AG04450 (cell line): ENCODE results near the gene HCAR3. TPM values are rescaled to one million over a fixed set of nuclear protein-coding genes. Genes with fewer than 3 reads are reported as not detected.

ENCODE experiments used
- CTCF ChIA-PET: fragments of 300-600, 350-600 bp; formaldehyde crosslinking; extraction: SDS; loops from one replicate; lab custom pipeline; 2022; ENCODE audit warnings: antibody characterized with exemption, inconsistent platforms; lab: Charles Lee
- POLR2A ChIA-PET: fragments of 350-600 bp; formaldehyde crosslinking; extraction: SDS; loops from one replicate; lab custom pipeline; 2021; ENCODE audit warnings: antibody characterized with exemption, inconsistent platforms; lab: Yijun Ruan, JAX
- DNase-seq: peaks from one replicate; pipeline ENCODE4 v3.0.0-alpha.2; 2011; ENCODE audit warnings: low read depth, low spot score
- H3K27ac ChIP-seq: one replicate; pipeline ENCODE4 v1.5.1; 2012; ENCODE audit warnings: low read depth, low read length, control low read depth
- H3K27me3 ChIP-seq: one replicate; pipeline ENCODE4 v1.6.0; 2012; ENCODE audit warnings: low read length; ENCODE audit not compliant: control insufficient read depth, insufficient read depth
- H3K4me3 ChIP-seq: 2 replicates; pipeline ENCODE4 v1.5.1; 2011; ENCODE audit warnings: mild to moderate bottlenecking, low read depth, low read length, control low read depth
- H3K9me3 ChIP-seq: 2 replicates; pipeline ENCODE4 v1.5.1; 2012; ENCODE audit warnings: low read length; ENCODE audit not compliant: control insufficient read depth, insufficient read depth
- polyA plus RNA-seq: library from polyadenylated mRNA; depleted of rRNA; stranded (reverse); fragments of >200 nt; gene quantifications from 2 replicates; pipeline ENCODE4 v1.2.3, GENCODE V29; 2011
- TF ChIP-seq, protein P1 (sequence below): IDR thresholded peaks from 2 replicates; pipeline ENCODE4 v1.5.1; 2011; ENCODE audit warnings: low read depth, low read length, control low read depth, inconsistent platforms

The HCAR3 gene
- polyA plus RNA-seq, 1 experiment: not detected

DNA sequence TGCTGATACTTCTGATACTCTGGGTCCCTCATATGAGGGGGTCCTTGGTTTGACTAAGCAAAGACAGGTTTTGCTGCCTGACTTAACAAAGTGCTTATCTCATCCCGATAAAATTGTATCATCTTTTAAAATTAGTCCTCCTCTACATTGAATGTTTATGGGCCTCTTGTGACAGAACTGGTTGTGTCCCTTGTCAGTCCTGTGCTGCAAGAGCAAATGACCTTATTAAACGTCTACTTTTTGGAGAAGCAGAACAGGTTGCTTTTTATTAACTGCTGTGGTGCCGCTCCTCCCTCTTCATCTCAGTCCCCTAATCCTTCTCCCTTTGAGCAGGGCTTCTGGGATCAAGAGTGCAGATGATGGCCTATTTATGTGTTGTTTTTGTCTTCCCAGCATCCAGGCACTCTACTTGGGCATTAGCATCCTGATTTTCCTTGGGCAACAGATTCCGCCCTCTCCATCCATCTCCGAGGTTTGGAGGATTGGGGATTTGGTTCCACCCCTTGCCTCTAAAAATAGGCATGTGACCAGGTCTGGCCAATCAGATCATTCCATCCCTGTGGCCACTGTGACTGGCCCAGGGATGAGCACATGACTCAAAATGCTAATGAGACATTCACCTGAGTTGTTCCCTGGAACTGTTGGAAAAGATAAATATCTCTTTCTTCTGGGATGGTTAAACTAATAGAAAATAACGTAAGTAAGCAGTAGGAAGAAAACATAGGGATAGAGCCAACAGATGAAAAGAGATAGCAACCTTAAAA, 33.1 kb upstream of the HCAR3 start:
- POLR2A ChIA-PET: no interaction called here
- H3K9me3 ChIP-seq: no peaks in the 10 kb centered on the region; the same call in 1 of the 2 replicates
- DNase-seq: no peak
- CTCF ChIA-PET: interaction anchor here (0.6 to 1.4 kb wide), 3 partner anchors 112 to 152 kb away, joined by 3 to 6 read pairs (median 3); no protein-coding TSS in a partner anchor
- no peak overlapping the region for H3K4me3 ChIP-seq
- no peak overlapping the region for H3K27ac ChIP-seq
- TF ChIP-seq, protein P1, sequence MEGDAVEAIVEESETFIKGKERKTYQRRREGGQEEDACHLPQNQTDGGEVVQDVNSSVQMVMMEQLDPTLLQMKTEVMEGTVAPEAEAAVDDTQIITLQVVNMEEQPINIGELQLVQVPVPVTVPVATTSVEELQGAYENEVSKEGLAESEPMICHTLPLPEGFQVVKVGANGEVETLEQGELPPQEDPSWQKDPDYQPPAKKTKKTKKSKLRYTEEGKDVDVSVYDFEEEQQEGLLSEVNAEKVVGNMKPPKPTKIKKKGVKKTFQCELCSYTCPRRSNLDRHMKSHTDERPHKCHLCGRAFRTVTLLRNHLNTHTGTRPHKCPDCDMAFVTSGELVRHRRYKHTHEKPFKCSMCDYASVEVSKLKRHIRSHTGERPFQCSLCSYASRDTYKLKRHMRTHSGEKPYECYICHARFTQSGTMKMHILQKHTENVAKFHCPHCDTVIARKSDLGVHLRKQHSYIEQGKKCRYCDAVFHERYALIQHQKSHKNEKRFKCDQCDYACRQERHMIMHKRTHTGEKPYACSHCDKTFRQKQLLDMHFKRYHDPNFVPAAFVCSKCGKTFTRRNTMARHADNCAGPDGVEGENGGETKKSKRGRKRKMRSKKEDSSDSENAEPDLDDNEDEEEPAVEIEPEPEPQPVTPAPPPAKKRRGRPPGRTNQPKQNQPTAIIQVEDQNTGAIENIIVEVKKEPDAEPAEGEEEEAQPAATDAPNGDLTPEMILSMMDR: no peak
- H3K27me3 ChIP-seq: no peaks in the 10 kb centered on the region

DNA sequence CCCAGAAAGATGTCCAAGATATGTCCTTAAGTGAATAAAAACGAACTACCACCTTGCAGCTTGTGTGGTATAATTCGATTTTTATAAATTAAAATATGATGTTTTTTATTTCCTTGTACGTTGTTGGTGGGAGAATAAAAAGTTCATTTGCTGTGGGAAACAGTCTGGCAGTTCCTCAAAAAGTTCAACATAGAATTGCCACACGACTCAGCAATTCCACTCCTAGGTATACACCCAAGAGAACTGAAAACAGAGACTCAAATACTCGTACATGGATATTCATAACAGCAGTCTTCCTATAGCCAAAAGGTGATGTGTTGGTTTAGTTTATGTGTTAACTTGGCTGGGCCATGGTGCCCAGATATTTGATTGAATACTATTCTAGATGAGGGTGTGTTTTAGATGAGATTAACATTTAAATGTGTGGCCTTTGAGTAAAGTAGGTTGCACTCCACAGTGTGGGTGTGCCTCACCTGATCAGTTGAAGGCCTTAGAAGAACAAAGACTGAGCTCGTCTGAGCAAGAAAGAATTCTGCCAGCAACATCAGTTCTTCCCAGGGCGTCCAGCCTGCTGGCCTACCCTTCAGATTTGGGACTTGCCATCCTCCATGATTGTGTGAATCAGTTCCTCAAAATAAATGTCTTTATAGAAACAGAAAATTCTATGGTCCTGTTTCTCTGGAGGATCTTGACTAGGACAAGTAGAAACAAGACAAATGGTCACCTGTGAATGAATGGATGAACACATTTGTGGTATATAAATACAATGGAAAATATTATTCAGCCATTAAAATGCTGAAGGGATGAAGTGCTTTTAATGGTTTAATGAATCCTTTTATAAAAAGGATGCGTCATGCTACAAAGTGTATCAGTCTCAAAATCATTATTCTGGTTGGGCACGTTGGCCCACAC, 30.9 kb upstream of the HCAR3 start:
- CTCF ChIA-PET: no interaction called here
- TF ChIP-seq, protein P1: no peak
- POLR2A ChIA-PET: no interaction called here

DNA sequence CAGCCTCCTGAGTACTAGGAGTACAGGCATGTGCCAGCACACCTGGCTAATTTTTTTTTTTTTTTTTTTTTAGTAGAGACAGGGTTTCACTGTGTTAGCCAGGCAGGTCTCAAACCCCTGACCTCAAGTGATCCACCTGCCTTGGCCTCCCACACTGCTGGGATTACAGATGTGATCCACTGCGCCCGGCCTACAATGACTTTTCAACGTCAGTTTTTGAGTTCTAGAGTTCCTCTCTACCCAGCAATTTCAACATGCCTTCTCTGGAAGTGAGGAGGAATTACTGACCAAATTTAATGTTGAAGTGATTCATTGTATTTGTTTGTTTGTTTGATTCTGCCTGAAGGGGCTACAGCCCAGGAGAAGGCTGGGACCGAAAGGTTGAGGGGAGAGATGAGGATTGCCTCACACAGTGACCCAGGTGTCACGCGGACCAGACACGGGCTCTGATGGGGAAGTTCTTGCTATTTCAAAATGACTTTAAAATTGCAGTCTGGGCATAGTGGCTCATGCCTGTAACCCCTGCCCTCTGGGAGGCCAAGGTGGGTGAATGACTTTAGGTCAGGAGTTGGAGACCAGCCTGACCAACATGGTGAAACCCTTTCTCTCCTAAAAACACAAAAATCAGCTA, 27.4 kb upstream of the HCAR3 start:
- TF ChIP-seq, protein P1: no peak
- Histone ChIP-seq H3K9me3 (peaks cover 7% of the 10 kb centered on the region; the same call in 1 of the 2 replicates), H3K4me3 (no peak overlapping the region), H3K27me3 (no peaks in the 10 kb centered on the region), H3K27ac (no peak overlapping the region)
- DNase-seq: no peak
- CTCF ChIA-PET: interaction anchor here (1.8 kb wide), 1 partner anchor 106 kb away, joined by 4 read pairs; no protein-coding TSS in a partner anchor
- POLR2A ChIA-PET: no interaction called here

More for the DNA sequence above, 30.9 kb upstream of the HCAR3 start:
- Histone ChIP-seq H3K9me3 (no peaks in the 10 kb centered on the region), H3K27ac (no peak overlapping the region), H3K27me3 (no peaks in the 10 kb centered on the region), H3K4me3 (no peak overlapping the region)
- no peak for DNase-seq

DNA sequence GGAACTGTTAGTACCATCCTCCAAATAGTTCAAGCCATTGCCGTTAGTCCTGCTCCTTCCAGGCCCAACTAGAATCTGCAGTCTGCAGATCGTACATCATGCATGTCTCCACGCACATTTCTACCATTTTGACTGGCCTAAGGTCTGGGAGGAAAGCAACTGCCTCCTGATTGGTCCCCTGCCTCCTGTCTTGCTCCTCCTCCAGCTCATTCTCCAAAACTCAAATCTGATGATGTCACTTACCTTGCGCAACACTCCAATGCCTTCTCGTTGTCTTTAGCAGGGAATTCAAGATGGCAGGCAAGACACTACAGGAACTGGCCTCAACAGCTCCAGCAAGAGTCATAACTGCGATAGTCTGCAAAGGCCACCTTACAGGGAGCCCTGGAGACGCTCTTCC, 23.7 kb upstream of the HCAR3 start:
- ChIA-PET POLR2A (no interaction called here), CTCF (no interaction called here)
- Histone ChIP-seq H3K27ac (no peak overlapping the region), H3K4me3 (no peak overlapping the region), H3K27me3 (no peaks in the 10 kb centered on the region), H3K9me3 (peaks cover 7% of the 10 kb centered on the region; the same call in 1 of the 2 replicates)
- DNase-seq: no peak
- TF ChIP-seq, protein P1: no peak
